A549 (cell line): Measurements from ENCODE around the gene RUNDC1. TPM values are rescaled to one million over a fixed set of nuclear protein-coding genes. Genes with fewer than 3 reads are reported as not detected.

ENCODE experiments used
- ATAC-seq, 2 experiments: fragments of 200-7000 bp in 1 of 2; fragments of >200 bp in 1 of 2; cut with Nextera tagmentation in 1 of 2; cut with Tn5 transposase in 1 of 2; 3 replicates each; pipeline versions ENCODE4 v1.8.0 to v1.9.1; 2018 to 2020; ENCODE audit warnings: mild to moderate bottlenecking in 1 of 2, moderate library complexity in 1 of 2
- CTCF ChIA-PET: fragments of 300-600 bp; sonication (Branson Sonifier 250); formaldehyde crosslinking; extraction: SDS; loops from one replicate; lab custom pipeline; 2021; ENCODE audit warnings: antibody characterized with exemption, inconsistent platforms; lab: Yijun Ruan, JAX
- POLR2A ChIA-PET: fragments of 350-600 bp; formaldehyde crosslinking; extraction: SDS; loops from one replicate; lab custom pipeline; 2021; ENCODE audit warnings: antibody characterized with exemption, inconsistent platforms; lab: Yijun Ruan, JAX
- DNase-seq, 2 experiments: peaks; one replicate each; pipeline versions ENCODE4 v3.0.0 to v3.0.0-alpha.2; 2011 to 2016; ENCODE audit warnings: low read depth in 1 of 2, low spot score in 1 of 2
- FAIRE-seq: peaks from 2 replicates; lab custom pipeline; 2011; peaks lifted over from hg19 to GRCh38; lab: Jason Lieb, UNC
- H3K27ac ChIP-seq, 2 experiments: fragments of >200 bp; sonication (Bioruptor Twin); formaldehyde crosslinking; 3 replicates each; pipeline ENCODE4 v1.5.1; 2016 to 2017
- H3K4me1 ChIP-seq: fragments of >200 bp; sonication (Bioruptor Twin); formaldehyde crosslinking; 3 replicates; pipeline ENCODE4 v1.6.1; 2016
- H3K4me2 ChIP-seq: fragments of >200 bp; sonication (Bioruptor Twin); formaldehyde crosslinking; 3 replicates; pipeline ENCODE4 v1.6.1; 2016
- H3K4me3 ChIP-seq: fragments of >200 bp; sonication (Bioruptor Twin); formaldehyde crosslinking; 3 replicates; pipeline ENCODE4 v1.5.1; 2016
- H3K9me3 ChIP-seq: fragments of >200 bp; sonication (Bioruptor Twin); formaldehyde crosslinking; 3 replicates; pipeline ENCODE4 v1.6.1; 2016
- BCL3 ChIP-seq: fragments of >200 bp; sonication (Bioruptor Twin); formaldehyde crosslinking; IDR thresholded peaks from 3 replicates; pipeline ENCODE4 v1.6.1; 2016
- CBX2 ChIP-seq: fragments of 200-600 bp; sonication (generic); IDR thresholded peaks from 2 replicates; pipeline ENCODE4 v1.6.1; 2016; ENCODE audit warnings: low read depth, mild to moderate bottlenecking, borderline replicate concordance
- CEBPB ChIP-seq, 2 experiments: fragments of >200 bp in 1 of 2; sonication (Bioruptor Twin) in 1 of 2; formaldehyde crosslinking in 1 of 2; IDR thresholded peaks; 2 replicates each; pipeline ENCODE4 v1.6.1; 2012 to 2016
- CHD4 ChIP-seq: fragments of 200-600 bp; sonication (generic); IDR thresholded peaks from 2 replicates; pipeline ENCODE4 v1.6.1; 2016; ENCODE audit warnings: antibody characterized with exemption, mild to moderate bottlenecking, borderline replicate concordance
- E2F6 ChIP-seq: IDR thresholded peaks from 2 replicates; pipeline ENCODE4 v1.6.1; 2012; ENCODE audit warnings: low read depth, borderline replicate concordance
- EP300 ChIP-seq, 2 experiments: fragments of >200 bp; sonication (Bioruptor Twin); formaldehyde crosslinking; IDR thresholded peaks; 2 replicates in 1 of 2; 3 replicates in 1 of 2; pipeline ENCODE4 v1.6.1; 2016 to 2017
- FOSL2 ChIP-seq, 2 experiments: fragments of 450-650 bp in 1 of 2; fragments of >200 bp in 1 of 2; sonication (Bioruptor Twin) in 1 of 2; formaldehyde crosslinking; IDR thresholded peaks; 2 replicates each; pipeline versions ENCODE4 v1.5.0 to v1.6.1; 2016 to 2020; ENCODE audit warnings: mild to moderate bottlenecking in 1 of 2, moderate library complexity in 1 of 2
- HDAC2 ChIP-seq: fragments of 200-600 bp; sonication (generic); IDR thresholded peaks from 2 replicates; pipeline ENCODE4 v1.6.1; 2016
- HOXA7 ChIP-seq: fragments of 250-450 bp; sonication (Bioruptor Pico); IDR thresholded peaks from 2 replicates; pipeline ENCODE4 v1.5.0; 2020; ENCODE audit warnings: mild to moderate bottlenecking, moderate library complexity
- JUN ChIP-seq, 2 experiments: fragments of >200 bp; sonication (Bioruptor Twin); formaldehyde crosslinking; IDR thresholded peaks; 2 replicates in 1 of 2; 3 replicates in 1 of 2; pipeline ENCODE4 v1.6.1; 2016 to 2017
- KDM5A ChIP-seq: fragments of 200-600 bp; sonication (generic); IDR thresholded peaks from 2 replicates; pipeline ENCODE4 v1.6.1; 2016; ENCODE audit warnings: antibody characterized with exemption, mild to moderate bottlenecking
- MAFK ChIP-seq: fragments of 450-650 bp; IDR thresholded peaks from 2 replicates; pipeline ENCODE4 v1.6.1; 2014; ENCODE audit not compliant: partially characterized antibody
- MAX ChIP-seq: IDR thresholded peaks from 2 replicates; pipeline ENCODE4 v1.6.1; 2012
- PHF8 ChIP-seq: fragments of 200-600 bp; sonication (generic); IDR thresholded peaks from 2 replicates; pipeline ENCODE4 v1.6.1; 2016; ENCODE audit warnings: low read depth, mild to moderate bottlenecking, antibody characterized with exemption, moderate library complexity, borderline replicate concordance
- POLR2A ChIP-seq: IDR thresholded peaks from 2 replicates; pipeline ENCODE4 v1.6.1; 2012; ENCODE audit warnings: mild to moderate bottlenecking, low read length
- RAD21 ChIP-seq, 2 experiments: fragments of >200 bp in 1 of 2; sonication (Bioruptor Twin) in 1 of 2; formaldehyde crosslinking in 1 of 2; IDR thresholded peaks in 1 of 2; conservative IDR thresholded peaks in 1 of 2; 2 replicates in 1 of 2; 3 replicates in 1 of 2; pipeline ENCODE4 v1.6.1; 2012 to 2018; ENCODE audit warnings: inconsistent platforms in 1 of 2
- REST ChIP-seq: fragments of 200-600 bp; sonication (generic); IDR thresholded peaks from 2 replicates; pipeline ENCODE4 v1.6.1; 2016; ENCODE audit warnings: antibody characterized with exemption, mild to moderate bottlenecking, moderate library complexity
- RFX5 ChIP-seq: fragments of 450-650 bp; IDR thresholded peaks from 2 replicates; pipeline ENCODE4 v1.7.1; 2014; ENCODE audit warnings: antibody characterized with exemption, mild to moderate bottlenecking, moderate library complexity
- SMC3 ChIP-seq: fragments of >200 bp; sonication (Bioruptor Twin); formaldehyde crosslinking; IDR thresholded peaks from 3 replicates; pipeline ENCODE4 v1.6.1; 2018; ENCODE audit warnings: inconsistent platforms
- SREBF2 ChIP-seq: fragments of 450-650 bp; IDR thresholded peaks from 2 replicates; pipeline ENCODE4 v1.6.1; 2014; ENCODE audit warnings: mild to moderate bottlenecking, moderate library complexity
- WGBS: methylation state at CpG from one replicate; pipeline ENCODE4 v1.1.6; 2017; ENCODE audit errors: missing lambda C conversion rate; 5-methylcytosine and 5-hydroxymethylcytosine counted together
- polyA plus RNA-seq, 4 experiments: library from polyadenylated mRNA; depleted of rRNA in 3 of 4; stranded (reverse); fragments of >200 nt; fragmentation: RNase III in 1 of 4; extraction: RNeasy Plus Mini Kit Qiagen cat#74134 plus additional on column Dnase treatment in 1 of 4; gene quantifications; 2 replicates in 3 of 4; 3 replicates in 1 of 4; pipeline ENCODE4 v1.2.3, GENCODE V29; 2011 to 2017

Gene RUNDC1
- polyA plus RNA-seq, 2 of the 4 experiments (the other 2 are of a cell fraction): 18.7 to 19.1 TPM

GRCh38 chr17:42964161-42964932 is 16.0 kb upstream of the RUNDC1 start, which contains the start of gene AARSD1:
Gene AARSD1 (minus strand): TSS chr17:42964454. CDS start chr17:42964440, 14 bp downstream.
- FAIRE-seq (peak; percentile 36), DNase-seq (peak; percentile 93 to 98), ATAC-seq (peak; percentile 94 to 98)
- 0 out of 5 replicates have a peak, but pooled peaks of 1 of the 2 experiments have one; percentile 5 for TF ChIP-seq RAD21 (conservative IDR thresholded peaks at IDR 0.05 in 1 of 2, IDR thresholded peaks at IDR 0.05 in 1 of 2)
- peak; percentile 97 for TF ChIP-seq POLR2A
- peak; percentile 63 to 82; a peak in 2 of 5 replicates for TF ChIP-seq JUN (IDR thresholded peaks at IDR 0.05)
- peak; percentile 98 for TF ChIP-seq MAX
- TF ChIP-seq HDAC2: peak; percentile 51; the same call in 1 of the 2 replicates
- no peak for TF ChIP-seq FOSL2 (IDR thresholded peaks at IDR 0.05)
- peak; percentile 26 for TF ChIP-seq FOSL2 (CRISPR knock-in tag; IDR thresholded peaks at IDR 0.05)
- TF ChIP-seq MAFK: peak; percentile 28
- peak; percentile 12; the same call in 1 of the 3 replicates for TF ChIP-seq SMC3
- peak; percentile 87 for TF ChIP-seq E2F6
- TF ChIP-seq KDM5A: peak; percentile 90
- no peak for TF ChIP-seq EP300 (IDR thresholded peaks at IDR 0.05)
- TF ChIP-seq HOXA7 (CRISPR knock-in tag): no peak
- no peak for TF ChIP-seq CBX2
- peak; percentile 97; the same call in 1 of the 2 replicates for TF ChIP-seq CHD4
- peak; percentile 30; the same call in 1 of the 2 replicates for TF ChIP-seq REST
- TF ChIP-seq PHF8: peak; percentile 84
- TF ChIP-seq SREBF2: no peak
- TF ChIP-seq CEBPB (IDR thresholded peaks at IDR 0.05): peak in 1 of 2 experiments; percentile 2; a peak in 1 of 4 replicates
- TF ChIP-seq BCL3: peak; percentile 80; the same call in 1 of the 3 replicates
- TF ChIP-seq RFX5: 0 out of 2 replicates have a peak, but pooled peaks have one; percentile 26
- Histone ChIP-seq H3K4me1 (peaks cover 8% of the 10 kb centered on the region; the same call in 2 of the 3 replicates), H3K4me2 (peak within 1 kb of the TSS; percentile 88), H3K9me3 (no peaks in the 10 kb centered on the region), H3K4me3 (peak within 1 kb of the TSS; percentile 79), H3K27ac (peak within 1 kb of the TSS; percentile 74 to 89)
- POLR2A ChIA-PET: interaction anchor here (0.6 to 3.1 kb wide), 7 partner anchors 8 to 98 kb away, joined by 4 to 48 read pairs (median 6); partner anchors contain the start of genes RPL27 and RUNDC1
- CTCF ChIA-PET: interaction anchor here (0.6 to 4.3 kb wide), 11 partner anchors 10 to 437 kb away, joined by 3 to 29 read pairs (median 3); partner anchors contain the start of genes PSME3 and RPL27
- 2% methylated on average over 43 of the region's 43 CpGs for WGBS
